HG02759 (cell line): ENCODE results near the gene CLIC5.

ENCODE experiments used
- ATAC-seq: cut with Tn5 transposase; IDR thresholded peaks from one replicate; pipeline ENCODE4 v1.9.1; 2021; ENCODE audit warnings: mild to moderate bottlenecking, moderate library complexity; ENCODE audit not compliant: unreplicated experiment

Gene CLIC5

GRCh38 chr6:45899683-45899946, 116.0 kb downstream of the CLIC5 start:
- no peak for ATAC-seq

DNA sequence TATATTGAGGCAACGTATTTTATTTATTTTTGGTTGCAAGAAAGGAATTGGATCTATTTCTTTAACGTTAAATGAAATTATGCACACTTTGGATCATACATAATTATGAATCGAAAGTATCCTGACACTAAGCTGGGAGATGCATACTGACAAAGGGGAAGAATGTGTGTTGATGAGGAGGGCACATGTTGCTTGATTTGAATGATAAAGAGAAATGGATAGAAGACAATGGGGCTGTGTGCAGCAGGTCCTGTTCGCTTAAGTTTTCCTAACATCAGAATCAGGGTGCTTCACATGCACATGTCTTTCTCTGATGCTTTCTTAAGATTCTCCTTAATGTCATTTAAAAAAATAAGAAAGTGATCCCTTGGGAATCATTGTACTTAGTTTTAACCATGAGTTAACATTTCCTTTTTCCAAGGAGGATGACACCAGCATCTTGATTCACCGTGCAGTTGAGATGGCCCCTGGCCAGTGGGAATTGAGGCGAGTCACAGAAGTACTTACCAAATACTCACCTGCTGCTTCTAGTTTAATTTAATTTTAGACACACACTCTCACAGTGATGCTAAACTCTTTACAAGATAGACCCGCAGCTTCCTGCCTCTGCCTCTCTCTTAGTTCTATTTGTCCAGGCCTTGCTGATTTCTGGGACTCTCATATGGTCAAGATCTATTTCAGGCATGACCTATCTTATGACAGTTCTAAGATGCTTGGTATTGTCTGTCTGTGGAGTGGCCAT, 116.5 kb downstream of the CLIC5 start:
- no peak for ATAC-seq

GRCh38 chr6:45896783-45897441, 118.7 kb downstream of the CLIC5 start:
- no peak for ATAC-seq

DNA sequence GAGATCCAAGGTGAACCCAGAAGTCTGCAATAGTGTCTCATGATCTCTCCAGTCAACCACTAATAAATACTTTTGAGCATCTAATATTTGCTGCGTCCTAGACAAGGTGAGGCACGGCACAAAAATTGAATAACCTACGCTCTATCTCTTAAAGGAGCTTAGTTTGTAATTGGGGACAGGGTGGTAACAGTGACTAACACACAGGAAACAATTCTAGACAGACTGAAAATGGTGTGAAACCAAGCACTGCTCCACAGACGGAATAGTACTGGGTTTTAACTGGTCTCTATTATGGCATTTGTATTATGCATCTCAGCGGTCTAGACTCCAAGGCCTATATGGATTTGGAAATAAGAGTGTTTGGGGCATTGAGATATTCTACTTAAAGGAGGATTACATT, 120.1 kb downstream of the CLIC5 start:
- ATAC-seq: no peak

DNA sequence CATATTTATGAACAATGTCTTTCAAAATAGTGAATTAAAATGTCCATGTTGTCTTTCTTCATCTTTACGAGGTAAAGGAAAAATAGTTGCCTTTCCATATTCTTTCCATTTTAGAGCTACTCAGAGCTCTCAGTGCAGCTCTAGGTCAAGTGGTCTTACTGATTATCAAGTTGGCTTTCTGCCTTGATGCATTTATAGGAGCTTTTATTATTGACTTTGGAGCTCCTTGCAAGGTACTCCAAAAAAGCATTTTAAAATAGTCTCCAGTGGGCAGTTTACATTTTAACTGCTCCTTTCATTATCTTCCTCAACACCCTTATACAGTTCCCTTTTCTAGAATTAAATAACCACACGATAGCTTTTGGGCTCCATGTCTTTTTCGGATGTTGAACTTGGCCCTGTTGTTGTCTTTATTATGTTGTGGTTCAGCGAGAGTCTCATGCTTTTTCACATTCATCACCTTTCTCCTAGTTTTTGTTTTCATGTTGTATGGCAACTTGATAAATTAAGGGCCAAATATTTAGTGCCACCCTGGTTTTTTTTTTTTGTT, 122.9 kb downstream of the CLIC5 start:
- ATAC-seq: no peak

DNA sequence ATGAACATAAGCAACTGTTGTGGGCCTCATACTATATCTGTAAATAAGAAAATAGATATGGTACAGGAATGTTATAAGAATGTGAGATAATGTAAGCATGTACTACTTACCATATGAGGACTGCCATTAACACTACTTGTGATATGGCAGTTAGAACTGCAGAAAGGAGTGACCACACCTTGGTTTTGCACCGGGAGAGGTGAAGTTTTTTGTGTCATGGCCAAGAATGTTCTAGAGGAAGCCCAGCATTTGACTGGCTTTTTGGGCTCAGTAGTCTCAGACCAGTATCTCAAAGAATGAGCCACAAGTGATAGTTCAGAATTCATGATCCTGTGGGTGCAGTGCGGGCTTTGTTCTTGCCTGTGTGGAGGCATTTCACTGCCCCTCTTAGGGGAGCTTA, 123.5 kb downstream of the CLIC5 start:
- ATAC-seq: no peak

DNA sequence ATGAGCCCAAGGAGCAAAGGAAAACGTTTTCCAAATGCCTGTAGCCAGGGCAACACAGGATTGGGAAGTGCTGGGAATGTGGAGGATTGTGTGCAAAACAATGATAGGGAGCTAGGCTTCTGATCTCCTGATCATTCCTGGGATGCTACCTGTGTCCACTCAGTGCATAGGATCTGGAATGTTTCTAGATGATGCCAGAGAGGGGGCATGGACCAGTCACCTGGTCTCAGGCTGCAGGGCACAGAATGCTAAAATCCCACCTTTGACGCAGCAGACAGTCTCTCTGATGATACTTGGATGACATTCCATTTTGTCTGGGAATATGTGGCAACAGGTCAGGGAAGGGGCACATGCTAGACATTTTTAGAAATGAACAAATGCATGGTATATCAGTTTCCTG, 128.9 kb downstream of the CLIC5 start:
- no peak for ATAC-seq

- ATAC-seq: no peak
These were observed 131.3 kb downstream of the CLIC5 start for GRCh38 chr6:45884336-45884735.

DNA sequence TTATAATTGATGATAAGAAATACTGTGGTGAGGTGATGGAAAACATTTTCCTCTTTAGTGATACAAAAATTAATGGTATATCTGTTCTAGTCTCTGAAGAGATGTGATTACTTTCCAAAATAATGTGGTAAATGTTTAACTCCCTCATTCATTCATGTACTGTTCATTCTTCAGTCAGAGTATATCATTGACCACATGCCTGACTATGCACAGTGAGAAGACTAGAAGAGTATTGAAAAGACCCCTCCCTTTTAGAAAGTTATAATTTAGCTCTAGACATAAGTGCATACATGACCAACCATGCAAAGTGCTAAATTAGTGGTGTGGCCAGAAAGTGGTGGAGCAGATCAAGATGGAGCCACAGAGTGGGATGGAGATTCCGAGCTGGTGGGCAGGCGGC, 133.0 kb downstream of the CLIC5 start:
- ATAC-seq: no peak

DNA sequence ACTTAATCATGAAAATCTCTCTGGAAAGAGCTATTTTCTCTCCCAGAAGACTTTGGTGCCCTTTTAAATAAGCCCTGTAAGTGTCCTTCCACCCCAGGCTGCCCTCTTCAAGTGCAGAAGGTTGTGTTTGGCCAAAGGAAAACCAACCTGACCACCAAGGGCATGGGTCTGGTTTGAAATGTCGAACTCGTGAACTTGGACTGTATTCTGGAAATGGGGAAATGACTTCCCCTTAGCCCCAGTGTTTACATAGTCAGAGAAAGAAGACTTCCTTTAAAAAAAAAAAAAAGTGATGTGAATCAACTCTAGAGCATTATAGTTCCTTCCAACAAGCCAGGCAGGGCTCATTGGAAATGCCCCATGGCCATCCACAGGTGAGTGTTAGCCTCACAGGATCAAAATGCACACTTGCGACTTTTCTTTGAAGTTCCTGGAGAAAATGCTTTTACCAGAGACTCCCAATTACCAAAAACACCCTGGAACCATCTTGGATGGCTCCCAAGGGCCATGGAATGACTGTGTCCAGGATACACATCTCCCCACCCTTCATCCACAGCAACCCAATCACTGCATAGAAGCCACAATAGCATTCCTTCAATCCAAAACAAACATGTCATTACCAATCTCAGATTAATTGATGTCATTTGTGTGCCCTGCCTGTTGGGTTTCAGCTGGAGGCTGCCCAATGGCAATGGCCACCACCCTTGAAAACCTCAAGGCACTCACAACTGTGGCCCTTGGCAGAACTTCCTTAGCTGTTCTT, 133.8 kb downstream of the CLIC5 start:
- ATAC-seq: no peak

DNA sequence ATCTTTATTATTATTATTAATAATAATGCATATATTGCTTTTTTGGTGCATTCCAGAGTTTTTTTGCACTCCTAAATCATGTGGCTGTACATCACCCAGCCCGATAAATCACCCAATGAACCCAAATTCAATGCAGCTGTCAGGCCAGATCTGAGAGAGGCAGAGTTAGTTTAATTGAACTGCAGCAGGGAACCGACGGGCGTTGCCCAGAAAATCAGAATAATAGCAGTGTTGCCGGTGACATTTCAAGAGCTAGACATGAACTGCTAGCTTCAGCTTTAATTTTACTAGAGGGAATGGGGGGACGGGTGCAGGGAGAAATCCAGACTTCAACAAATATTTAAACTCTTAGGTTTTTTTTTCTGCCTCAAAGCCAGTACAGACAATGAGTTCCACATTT, 135.0 kb downstream of the CLIC5 start:
- no peak for ATAC-seq

DNA sequence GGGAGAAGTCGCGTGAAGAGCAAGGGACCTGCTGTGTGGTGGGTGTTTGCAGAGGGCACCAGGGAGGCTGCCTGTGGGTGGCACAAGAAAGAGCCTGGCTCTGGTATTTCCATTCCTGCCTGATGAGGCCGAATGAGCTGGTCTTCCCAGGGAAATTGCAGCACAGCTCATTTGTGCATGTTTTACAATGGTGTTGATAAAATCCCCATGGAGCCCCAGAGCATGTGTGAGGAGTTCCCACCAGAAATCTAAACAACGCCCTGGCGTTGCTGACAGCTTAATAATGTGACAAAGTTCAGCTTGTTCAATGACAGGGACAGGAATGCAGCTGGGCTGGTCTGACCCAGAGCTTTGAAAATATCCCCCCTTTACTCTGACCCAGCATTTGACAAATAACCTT, 135.5 kb downstream of the CLIC5 start:
- ATAC-seq: no peak

DNA sequence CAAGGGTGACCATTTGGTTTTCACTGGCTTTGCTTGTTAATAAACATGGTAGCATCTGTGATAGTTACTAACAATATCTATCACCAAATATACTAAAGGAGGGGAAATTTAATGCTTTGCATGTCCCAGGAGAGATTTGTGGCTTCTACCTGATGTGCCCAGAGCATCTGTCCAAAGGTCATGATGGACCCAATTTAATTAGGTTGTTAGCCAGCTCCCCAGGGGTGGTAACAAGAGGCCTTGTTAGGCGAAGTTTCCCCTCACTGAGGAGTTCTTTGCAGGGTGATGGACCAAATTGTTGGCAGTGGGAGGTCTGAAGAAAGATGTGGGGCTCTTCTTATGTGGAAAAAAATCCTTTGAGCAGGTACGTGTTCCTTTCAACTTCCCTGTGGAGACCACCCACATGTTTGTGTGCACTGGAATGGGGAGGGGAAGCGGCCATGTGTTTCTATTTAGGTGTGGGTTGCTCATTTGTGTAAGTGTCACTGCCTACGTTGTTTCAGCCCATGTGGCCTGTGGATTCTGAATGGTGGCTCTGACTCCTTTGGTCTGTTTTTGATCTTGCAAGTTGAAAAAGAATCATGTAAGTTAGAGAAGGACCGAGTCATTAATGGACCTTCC, 137.6 kb downstream of the CLIC5 start:
- no peak for ATAC-seq

DNA sequence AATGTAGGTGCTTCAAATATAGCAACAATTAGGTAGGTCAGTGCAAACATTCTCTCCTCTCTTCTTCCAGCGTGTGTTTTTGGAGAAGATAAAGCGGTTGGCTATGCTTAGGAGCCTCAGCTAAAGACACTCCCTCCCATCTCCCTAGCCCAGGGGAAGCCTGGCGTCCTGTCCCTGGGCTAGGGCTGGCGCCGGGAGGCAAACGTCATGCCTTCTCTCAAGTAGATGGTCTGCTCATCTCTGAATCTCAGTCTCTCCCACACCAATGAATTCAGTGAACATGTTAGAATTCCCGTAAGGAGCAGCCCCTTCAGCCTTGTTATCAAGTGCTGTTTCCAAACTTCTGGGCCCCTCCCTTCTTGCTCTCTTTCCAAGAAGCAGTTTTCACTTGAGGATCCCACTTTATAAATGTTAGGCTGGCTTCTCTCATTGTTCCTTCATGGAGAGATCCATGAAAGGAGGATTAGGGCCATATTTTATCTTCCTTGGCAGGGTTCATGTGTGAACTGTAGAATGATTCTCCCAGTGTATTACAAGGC, 142.8 kb downstream of the CLIC5 start:
- ATAC-seq: no peak

DNA sequence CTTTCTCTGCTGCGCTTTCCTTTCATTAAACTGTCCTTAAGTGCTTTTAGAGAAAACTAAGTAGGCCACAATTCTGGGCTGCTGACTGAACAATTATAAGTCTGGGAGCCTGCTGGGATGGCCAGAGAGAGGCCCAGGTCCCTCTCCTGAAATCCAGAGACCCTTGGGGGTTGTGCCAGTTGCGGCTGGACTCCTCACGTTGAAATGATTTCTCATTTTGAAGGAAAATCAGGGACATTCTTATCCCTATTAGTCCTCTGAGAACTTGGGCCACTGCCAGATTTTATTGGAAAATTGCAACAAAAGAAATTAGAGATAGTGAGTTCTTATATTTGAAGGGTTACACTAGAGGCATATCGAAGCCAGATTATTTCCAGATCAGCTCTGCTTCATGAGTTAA, 145.1 kb downstream of the CLIC5 start:
- ATAC-seq: no peak

DNA sequence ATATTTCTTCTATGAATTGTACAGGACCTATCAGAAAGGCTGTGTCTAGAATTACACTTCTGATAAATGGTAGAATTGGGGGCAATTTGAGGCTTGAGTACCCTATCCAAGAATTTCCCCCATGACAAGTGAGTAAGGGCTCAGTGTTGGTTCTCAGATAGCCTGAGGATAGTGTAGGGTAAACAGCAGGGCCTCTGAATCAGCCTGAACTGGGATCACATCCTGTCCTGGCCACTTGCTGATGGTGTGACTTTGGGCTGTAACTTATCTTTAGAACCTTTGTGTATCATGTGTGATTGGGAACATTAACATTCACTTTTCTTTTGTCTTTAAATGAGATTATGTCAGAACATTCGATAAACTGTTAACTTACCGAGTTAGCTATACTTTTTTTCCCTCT, 151.0 kb downstream of the CLIC5 start:
- no peak for ATAC-seq

DNA sequence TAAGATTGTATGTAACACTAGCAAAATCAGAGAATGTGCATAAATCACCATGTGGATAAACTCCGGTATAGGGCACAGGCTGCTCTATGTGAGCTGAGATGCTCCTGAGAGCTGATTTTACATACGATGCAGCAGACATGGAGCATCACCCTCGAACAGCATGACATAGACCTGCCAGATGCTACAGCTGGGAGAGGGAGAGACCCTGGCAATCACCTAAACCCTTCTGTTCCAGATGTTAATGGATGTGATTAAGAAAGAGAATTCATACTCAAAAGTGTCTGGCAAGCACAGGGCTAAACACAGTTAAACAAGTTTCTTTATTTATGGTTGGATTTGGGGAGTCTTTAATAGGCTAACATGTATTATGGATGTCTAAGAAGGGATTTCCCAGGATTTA, 157.0 kb downstream of the CLIC5 start:
- ATAC-seq: no peak

DNA sequence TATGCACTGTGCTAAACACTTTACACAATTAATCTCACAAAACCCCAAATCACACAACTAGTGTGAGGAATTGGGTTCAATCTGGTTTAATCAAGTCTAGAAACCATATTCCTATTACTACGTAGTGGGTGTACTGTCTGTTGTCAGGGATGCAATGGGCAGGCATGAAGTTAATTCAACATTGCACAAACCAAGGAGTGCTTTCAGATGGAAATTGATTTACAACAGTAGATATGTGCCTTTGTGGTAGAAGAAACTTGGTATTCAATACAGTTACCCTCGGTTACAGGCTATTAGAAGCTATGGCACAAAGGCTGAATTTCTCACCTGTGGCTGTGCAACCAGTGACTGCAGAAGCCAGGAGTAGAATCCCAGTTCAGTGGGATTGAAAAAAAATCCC, 157.8 kb downstream of the CLIC5 start:
- ATAC-seq: no peak

DNA sequence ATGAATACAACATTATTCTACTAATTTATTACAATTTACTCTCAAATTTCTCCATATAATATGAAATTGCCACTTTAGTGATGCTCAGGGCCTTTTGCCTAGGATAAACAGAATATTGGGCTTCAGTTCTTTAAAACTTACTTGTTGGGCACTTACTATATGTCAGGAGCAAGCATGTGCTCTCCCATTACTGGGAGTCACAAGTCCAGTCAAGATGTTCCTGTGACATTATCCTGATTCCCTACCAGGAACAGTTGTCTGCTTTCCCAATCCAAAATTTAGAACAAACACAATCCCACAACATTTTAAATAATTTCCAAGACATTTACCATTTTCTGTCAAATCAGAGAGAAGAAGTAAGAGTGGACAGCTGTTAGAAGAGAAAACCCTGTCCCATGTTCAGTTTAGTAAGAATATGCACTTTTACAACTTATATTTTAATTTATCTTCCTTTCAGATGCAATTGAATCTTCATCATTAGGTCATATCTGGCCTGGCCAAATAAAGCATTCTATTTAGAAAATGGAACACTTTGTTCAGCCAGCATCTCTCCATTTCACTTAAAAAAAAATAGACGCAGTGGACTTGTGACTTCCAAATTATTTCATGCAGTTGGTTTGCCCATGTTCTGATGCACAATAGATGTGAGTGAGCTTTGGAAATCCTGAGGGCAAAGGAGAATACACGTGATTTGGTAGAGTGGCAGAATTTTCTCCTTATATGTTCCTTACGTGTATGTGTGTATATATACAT, 159.8 kb downstream of the CLIC5 start:
- no peak for ATAC-seq

DNA sequence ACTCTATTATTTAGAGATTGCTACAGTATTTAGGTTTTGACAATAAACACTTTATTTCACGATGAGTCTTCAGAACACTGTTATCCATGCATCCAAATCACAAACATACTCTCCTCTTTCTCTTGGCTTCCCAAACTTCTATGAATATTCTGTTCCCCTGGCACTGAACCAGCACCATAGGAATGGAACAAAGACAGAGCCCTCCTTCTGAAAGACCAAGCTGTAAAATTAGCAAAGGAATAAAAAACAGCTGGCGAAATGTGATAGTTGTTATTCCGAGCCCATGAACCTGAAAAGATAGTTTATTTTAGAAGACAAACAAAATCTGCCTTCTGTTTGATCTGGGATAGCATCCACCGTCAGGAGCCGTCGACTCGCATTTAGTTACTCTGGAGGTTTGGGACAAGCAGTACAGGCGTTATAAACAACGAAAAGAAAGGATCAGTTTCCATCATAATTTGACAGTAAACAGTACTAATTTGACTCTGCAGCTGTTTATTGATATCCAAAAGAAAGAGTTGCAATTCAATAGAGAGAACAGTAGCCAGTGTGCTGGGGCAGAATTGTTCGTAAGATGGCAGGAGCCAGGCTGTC, 161.4 kb downstream of the CLIC5 start:
- ATAC-seq: no peak
